T-helper 9 cell (primary cell): ENCODE results near the gene CFHR4.
"Not testable (repeated sequence)": the region's sequence is repeated elsewhere in the genome, so short reads cannot be mapped to it uniquely, and the experiment has no call there.

Experiments used
- DNase-seq: peaks from one replicate; pipeline ENCODE4 v3.0.0-alpha.2; 2020

The CFHR4 gene

DNA sequence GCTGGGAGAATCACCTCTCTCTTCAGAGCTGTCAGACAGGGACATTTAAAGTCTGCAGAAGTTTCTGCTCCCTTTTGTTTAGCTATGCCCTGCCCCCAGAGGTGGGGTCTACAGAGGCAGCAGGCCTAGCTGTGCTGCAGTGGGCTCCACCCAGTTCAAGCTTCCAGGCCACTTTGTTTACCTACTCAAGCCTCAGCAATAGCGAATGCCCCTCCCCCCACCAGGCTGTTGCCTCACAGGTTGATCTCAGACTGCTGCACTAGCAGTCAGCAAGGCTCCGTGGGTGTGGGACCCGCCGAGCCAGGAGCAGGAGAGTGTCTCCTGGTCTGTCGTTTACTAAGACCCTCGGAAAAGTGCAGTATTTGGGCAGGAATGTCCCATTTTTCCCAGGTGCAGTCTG lies 53.6 kb downstream of the CFHR4 start:
- DNase-seq, result not testable (repeated sequence)

DNA sequence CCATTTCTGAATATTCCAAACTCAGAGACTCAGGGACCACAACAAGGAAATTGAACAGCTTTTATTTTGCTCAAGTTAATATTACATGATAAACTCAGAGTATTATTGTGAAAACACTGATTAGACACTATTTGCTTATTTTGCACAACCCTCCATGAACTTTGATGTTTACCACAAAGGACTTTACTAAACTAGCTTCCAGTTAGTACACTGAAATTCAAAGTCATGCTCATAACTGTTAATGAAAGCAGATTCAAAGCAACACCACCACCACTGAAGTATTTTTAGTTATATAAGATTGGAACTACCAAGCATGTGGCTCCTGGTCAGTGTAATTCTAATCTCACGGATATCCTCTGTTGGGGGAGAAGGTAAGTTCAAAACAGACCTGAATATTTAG lies 55.7 kb downstream of the CFHR4 start, which contains the start of gene CFHR2:
CFHR2 (plus strand) TSS at position 171 of the 400 bp plus-strand sequence; CDS start at position 314, 143 bp downstream.
- not testable (repeated sequence) for DNase-seq

DNA sequence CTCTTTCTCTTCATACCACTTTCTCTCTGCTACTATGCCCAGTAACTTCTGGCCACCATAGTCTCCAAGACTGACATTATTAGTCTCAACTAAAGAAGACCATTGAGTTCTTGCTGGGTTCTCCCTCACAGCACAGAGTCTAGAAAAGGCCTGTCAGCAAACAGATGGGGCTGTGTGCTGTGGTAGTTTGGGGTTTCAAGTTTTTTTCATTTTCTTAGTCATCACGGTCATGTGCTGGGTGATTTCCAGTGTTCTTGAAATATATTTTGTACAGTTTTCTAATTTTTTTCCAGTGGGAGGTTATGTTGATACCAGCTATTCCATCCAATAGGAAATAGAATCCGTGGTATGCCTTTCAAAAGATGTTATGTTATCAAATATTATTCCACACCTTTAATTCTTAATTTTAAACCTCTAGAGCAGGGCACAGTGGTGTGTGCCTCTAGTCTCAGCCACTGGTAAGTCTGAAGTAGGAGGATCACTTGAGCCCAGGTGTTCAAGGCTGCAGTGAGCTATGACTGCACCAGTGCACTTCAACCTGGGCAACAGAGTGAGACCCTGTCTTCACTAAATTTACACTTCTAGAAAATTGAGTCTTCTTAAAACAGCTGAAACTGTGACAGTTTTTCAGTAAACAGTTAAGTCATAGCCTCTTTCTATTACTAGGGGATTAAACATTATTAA lies 64.0 kb downstream of the CFHR4 start:
- no peak for DNase-seq

DNA sequence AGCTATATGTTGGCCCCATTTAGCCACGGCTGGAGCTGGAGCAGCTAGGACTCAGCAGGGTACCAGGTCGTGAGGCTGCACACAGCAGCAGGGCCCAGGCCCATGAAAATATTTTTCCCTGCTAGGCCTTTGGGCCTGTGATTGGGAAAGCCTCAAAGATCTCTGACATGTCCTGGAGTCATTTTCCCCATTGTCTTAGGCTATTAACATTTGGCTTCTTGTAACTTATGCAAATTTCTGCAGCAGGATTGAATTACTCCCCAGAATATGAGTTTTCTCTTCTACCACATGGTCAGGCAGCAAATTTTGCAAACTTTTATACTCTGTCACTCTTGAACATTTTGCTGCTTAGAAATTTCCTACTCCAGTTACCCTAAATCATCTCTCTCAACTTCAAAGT lies 66.9 kb downstream of the CFHR4 start:
- DNase-seq, result no peak

DNA sequence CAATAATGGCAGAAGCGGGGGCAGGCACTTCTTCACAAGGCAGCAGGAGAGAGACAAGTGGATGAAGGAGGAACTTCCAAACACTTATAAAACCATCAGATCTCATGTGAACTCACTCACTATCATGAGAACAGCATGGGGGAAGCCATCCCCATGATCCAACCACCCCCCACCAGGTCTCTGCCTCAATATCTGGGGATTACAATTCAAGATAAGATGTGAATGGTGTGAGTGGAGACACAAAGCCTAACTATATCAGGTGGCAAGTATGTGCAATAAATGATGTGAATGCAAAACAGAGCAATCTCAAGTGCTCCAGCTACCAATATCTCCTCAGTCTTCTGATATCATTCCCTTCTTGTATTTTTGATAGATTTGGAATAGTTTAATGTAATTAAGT lies 68.1 kb downstream of the CFHR4 start:
- DNase-seq, result no peak

DNA sequence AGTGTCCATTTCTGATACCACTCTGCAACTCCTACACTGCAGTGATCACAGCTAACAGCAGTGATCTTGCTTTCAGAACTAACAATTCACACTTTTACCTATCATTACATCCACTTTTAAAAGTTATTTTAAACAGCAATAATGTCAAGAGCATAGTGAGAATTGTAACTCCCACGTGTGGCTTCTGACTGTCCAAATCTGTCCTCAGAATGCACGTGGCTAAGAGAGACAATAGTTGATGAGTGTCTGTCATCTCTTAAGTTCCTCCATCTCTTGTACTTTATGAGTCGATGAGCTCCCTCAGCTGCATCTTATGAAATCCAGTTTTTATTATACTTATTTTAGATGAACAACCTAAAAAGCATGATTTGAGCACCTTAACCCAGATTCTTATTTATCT lies 73.0 kb downstream of the CFHR4 start:
- no peak for DNase-seq
